A549 (cell line): Measurements from ENCODE around the gene ISL1.

Source experiments
- JUN ChIP-seq, 2 experiments: fragments of >200 bp; sonication (Bioruptor Twin); formaldehyde crosslinking; IDR thresholded peaks; 2 replicates in 1 of 2; 3 replicates in 1 of 2; pipeline ENCODE4 v1.6.1; 2016 to 2017
- NPAS2 ChIP-seq: fragments of 250-450 bp; sonication (Bioruptor Pico); IDR thresholded peaks from 2 replicates; pipeline ENCODE4 v1.8.0; 2022; ENCODE audit warnings: mild to moderate bottlenecking, moderate library complexity, borderline replicate concordance
- TF ChIP-seq, protein P1 (sequence below): fragments of >200 bp; sonication (Bioruptor Twin); formaldehyde crosslinking; IDR thresholded peaks from 3 replicates; pipeline ENCODE4 v1.5.1; 2016
- TF ChIP-seq, protein P2 (sequence below): IDR thresholded peaks from 2 replicates; pipeline ENCODE4 v1.6.1; 2012
- TF ChIP-seq, protein P3 (sequence below): IDR thresholded peaks from 2 replicates; pipeline ENCODE4 v1.6.1; 2012

DNA sequence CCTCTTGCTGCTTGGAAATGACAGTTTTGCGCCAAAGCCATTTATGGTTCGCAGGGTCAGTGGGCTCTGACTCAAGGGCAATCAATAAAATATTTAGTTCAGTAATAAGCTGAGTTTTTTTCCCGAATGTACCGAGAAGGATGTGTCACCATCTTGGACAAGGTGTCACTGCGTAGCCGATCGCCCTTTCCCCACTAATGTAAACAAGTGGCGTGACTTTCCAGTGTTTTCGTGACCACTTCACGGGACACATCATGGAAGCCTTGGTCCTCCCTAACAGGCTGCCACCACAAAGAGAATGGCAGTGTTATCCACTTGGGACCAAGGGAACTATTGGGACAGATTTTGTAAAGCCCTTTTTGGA, 16.4 kb downstream of the ISL1 start:
- TF ChIP-seq, protein P1, sequence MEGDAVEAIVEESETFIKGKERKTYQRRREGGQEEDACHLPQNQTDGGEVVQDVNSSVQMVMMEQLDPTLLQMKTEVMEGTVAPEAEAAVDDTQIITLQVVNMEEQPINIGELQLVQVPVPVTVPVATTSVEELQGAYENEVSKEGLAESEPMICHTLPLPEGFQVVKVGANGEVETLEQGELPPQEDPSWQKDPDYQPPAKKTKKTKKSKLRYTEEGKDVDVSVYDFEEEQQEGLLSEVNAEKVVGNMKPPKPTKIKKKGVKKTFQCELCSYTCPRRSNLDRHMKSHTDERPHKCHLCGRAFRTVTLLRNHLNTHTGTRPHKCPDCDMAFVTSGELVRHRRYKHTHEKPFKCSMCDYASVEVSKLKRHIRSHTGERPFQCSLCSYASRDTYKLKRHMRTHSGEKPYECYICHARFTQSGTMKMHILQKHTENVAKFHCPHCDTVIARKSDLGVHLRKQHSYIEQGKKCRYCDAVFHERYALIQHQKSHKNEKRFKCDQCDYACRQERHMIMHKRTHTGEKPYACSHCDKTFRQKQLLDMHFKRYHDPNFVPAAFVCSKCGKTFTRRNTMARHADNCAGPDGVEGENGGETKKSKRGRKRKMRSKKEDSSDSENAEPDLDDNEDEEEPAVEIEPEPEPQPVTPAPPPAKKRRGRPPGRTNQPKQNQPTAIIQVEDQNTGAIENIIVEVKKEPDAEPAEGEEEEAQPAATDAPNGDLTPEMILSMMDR: no peak
- TF ChIP-seq, protein P2, sequence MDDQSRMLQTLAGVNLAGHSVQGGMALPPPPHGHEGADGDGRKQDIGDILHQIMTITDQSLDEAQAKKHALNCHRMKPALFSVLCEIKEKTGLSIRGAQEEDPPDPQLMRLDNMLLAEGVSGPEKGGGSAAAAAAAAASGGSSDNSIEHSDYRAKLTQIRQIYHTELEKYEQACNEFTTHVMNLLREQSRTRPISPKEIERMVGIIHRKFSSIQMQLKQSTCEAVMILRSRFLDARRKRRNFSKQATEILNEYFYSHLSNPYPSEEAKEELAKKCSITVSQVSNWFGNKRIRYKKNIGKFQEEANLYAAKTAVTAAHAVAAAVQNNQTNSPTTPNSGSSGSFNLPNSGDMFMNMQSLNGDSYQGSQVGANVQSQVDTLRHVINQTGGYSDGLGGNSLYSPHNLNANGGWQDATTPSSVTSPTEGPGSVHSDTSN: no peak
- TF ChIP-seq, protein P3, sequence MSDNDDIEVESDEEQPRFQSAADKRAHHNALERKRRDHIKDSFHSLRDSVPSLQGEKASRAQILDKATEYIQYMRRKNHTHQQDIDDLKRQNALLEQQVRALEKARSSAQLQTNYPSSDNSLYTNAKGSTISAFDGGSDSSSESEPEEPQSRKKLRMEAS: no peak
- no peak for TF ChIP-seq JUN (IDR thresholded peaks at IDR 0.05)
- no peak for TF ChIP-seq NPAS2 (CRISPR knock-in tag)
